ENCODE data around the gene ZNF48.

ZNF48 gene

GRCh38 chr16:30434852-30435251 is 39.6 kb downstream of the ZNF48 start:
- DNase-seq (ENCODE audit: insufficient read length, low spot score) (no peak), FAIRE-seq (no peak)

- no peak for DNase-seq (ENCODE audit: insufficient read length, low spot score)
- no peak for FAIRE-seq
Measured at GRCh38 chr16:30437511-30438046, 42.4 kb downstream of the ZNF48 start.

DNA sequence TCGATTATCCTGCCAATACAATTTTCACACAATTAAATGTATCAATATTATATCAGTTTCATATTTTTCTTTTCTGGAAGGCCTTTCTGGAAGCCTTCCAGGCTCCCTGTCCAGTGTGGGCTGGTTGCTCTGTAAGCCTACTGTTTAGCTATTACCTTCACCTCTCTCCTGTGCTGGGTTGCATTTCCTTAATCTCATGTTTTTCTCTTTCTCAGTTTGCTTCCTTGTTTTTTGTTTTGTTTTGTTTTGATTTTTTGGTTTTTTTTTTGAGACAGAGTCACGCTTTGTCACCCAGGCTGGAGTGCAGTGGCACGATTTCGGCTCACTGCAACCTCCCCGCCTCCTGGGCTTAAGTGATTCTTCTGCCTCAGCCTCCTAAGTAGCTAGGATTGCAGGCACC is 43.6 kb downstream of the ZNF48 start:
- FAIRE-seq = no peak

DNA sequence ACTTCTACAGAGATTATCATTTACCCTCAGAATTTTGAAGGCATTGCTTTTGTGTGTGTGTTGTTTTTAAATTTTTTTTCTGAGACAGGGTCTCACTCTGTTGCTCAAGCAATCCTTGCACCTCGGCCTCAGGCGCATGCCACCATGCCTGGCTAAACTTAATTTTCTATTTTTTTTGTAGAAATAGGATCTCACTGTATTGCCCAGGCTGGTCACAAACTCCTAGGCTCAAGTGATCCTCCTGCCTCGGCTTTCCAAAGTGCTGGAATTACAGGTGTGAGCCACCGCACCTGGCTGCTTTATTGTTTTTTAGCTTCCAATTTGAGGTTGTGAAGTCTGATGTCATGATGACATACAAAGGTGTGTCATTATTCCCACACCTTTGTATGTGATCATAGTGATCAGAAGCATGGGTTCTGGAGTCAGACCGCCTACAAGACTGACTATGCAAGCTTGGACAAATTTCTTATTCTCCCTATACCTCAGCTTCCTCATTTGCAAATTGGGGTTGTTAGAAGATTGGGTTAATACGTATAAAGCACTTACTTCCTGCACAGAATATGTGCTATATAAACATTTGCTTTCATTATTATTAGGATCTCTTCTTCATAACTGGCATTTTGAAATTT is 44.6 kb downstream of the ZNF48 start:
- FAIRE-seq = no peak

More for the DNA sequence above, 43.6 kb downstream of the ZNF48 start:
- no peak for DNase-seq (ENCODE audit: insufficient read length, low spot score)

GRCh38 chr16:30443631-30444030 is 48.4 kb downstream of the ZNF48 start:
- DNase-seq (ENCODE audit: insufficient read length, low spot score) (no peak), FAIRE-seq (no peak)

More for the DNA sequence above, 44.6 kb downstream of the ZNF48 start:
- DNase-seq (ENCODE audit: insufficient read length, low spot score) = no peak

GRCh38 chr16:30444231-30445148 is 49.3 kb downstream of the ZNF48 start:
- DNase-seq (ENCODE audit: insufficient read length, low spot score) = no peak
- no peak for FAIRE-seq

GRCh38 chr16:30445149-30445407 is 49.9 kb downstream of the ZNF48 start:
- FAIRE-seq (no peak), DNase-seq (ENCODE audit: insufficient read length, low spot score) (no peak)

DNA sequence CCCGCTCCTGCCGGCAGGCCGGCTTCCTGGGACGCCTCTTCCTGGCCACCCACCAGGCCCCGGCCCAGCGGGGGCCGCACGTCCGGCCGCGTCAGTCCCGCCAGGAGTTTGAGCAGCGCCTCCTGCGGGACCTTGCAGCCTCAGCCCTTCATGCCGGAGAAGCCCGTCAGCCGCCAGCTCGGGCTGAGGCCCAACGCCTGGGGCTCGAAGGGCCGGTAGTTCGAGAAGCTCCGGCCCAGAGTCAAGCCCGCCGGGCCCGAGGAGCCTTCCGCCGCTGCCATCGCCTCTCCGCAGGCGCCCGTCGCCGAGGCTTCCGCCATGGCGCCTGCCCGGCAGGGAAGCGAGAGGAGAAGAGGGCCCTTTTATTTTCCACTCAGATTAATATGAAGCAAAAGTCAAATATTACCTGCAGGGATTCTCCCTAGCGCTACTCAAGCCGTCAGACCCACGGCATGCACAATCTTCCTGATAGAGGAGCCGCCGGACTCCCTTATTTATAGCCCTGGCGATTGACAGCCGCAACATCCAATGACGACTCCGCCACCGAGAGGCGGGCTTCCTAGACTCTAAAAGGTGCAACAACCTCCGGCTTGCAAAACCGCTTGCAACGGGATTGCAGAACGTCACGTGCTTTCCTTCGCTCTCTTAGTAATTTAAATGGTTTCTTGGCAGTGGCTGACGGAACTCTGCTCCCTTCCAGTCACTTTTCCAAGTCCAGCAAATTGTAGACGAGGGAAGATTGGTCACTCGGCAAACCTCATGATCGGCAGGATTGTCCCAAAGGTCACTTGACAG is 50.4 kb downstream of the ZNF48 start, which contains the start of gene SEPHS2:
Gene SEPHS2 (minus strand): TSS at position 467 of the 795 bp plus-strand sequence. CDS start 147 bp downstream, at position 320.
- FAIRE-seq = peak; percentile 98
- DNase-seq (ENCODE audit: insufficient read length, low spot score) = no peak

DNA sequence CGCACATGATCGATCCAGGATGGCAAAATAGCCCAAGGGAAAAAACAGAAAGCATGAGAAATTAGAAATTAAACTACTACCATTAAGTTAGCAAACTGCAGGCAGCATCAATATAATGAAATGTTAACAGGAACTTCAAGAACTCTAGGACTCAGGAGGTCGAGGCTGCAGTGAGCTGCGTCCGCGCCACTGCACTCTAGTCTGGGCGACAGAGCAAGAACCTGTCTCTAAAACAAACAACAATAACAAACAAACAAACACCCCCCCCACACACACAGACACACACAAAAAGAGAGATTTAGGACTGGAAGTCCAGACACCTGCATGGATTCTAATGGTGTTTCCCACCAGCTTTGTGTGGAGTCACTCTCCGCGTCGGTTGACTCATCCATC is 51.0 kb downstream of the ZNF48 start:
- FAIRE-seq (no peak), DNase-seq (ENCODE audit: insufficient read length, low spot score) (no peak)

GRCh38 chr16:30447512-30448226 is 52.4 kb downstream of the ZNF48 start:
- no peak for FAIRE-seq
- DNase-seq (ENCODE audit: insufficient read length, low spot score) = no peak

DNA sequence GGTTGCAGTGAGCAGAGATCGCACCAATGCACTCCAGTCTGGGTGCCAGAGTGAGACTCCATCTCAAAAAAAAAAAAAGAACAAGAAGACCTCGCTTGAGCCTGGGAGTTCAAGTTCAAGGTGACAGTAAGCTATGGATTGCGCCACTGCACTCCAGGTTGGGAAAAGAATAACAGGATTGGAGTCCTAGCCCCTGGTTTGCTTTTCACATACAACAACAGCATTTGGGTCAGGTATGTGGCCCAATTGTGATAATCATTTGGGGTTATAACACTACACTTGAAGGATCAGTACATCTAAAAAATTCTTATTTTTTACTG is 53.9 kb downstream of the ZNF48 start:
- DNase-seq (ENCODE audit: insufficient read length, low spot score) = no peak

More for the DNA sequence above, 53.9 kb downstream of the ZNF48 start:
- FAIRE-seq = no peak
